ENCODE data around the gene CFLAR.

The CFLAR gene

DNA sequence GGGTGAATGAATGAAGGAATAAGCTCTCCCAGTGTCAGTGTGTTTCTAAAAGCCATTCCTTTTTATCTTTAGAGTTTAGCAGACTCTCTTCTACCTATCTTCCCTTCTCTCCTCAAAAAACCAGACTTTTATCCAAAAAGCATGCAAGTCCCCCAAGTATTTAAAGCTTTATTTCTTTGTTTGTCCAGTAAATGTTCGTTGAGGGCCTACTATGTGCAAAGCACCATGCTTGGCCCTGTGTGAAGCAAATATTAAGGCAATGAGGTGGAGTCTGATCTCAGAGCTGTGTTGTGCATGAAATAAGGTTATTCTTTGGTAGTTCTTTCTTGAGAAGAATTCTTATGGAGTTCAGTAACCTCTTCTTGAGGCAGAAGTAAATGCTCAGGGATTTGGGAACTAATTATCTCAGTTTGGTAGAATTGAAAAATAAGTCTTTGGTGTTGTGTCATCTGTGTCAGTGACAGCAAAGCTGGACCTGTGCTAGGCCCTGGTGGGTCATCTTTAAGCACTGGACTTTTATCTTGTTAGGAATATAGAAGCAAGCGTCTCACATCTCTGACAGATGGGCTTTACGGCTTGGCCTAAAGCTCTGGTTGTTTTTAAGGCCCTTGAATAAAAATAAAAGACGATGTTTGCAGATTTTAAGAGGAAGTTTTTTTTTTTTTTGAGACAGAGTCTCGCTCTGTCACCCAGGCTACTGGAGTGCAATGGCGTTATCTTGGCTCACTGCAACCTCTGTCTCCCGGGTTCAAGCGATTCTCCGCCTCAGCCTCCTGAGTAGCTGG, 38.8 kb downstream of the CFLAR start:
- TF ChIP-seq, protein P1, sequence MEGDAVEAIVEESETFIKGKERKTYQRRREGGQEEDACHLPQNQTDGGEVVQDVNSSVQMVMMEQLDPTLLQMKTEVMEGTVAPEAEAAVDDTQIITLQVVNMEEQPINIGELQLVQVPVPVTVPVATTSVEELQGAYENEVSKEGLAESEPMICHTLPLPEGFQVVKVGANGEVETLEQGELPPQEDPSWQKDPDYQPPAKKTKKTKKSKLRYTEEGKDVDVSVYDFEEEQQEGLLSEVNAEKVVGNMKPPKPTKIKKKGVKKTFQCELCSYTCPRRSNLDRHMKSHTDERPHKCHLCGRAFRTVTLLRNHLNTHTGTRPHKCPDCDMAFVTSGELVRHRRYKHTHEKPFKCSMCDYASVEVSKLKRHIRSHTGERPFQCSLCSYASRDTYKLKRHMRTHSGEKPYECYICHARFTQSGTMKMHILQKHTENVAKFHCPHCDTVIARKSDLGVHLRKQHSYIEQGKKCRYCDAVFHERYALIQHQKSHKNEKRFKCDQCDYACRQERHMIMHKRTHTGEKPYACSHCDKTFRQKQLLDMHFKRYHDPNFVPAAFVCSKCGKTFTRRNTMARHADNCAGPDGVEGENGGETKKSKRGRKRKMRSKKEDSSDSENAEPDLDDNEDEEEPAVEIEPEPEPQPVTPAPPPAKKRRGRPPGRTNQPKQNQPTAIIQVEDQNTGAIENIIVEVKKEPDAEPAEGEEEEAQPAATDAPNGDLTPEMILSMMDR (IDR thresholded peaks at IDR 0.05; ENCODE audit: borderline replicate concordance, insufficient read depth, low read depth, low read length), result no peak
- H3K4me3 ChIP-seq (ENCODE audit: low read depth, low read length), result no peak overlapping the region

DNA sequence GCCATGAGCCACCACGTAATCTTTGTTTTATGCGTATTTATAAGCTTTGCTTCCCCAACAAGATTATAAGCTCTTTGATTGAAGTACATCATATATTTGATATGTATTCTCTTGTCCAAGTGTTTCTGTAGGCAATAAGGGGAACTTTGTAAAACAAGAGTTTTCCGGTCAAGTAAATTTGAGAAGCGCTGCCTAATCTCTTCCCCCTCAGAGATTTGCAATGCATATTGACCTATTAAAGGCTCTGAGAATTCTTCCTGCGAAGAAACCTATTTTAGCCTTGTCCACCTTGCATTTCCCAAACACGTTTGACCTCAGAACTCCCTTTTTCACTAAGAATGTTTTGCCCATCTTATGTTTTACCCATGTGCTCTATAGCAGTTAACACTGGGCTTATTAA, 40.1 kb downstream of the CFLAR start:
- TF ChIP-seq, protein P1 (IDR thresholded peaks at IDR 0.05; ENCODE audit: borderline replicate concordance, insufficient read depth, low read depth, low read length), result no peak
- no peak overlapping the region for H3K4me3 ChIP-seq (ENCODE audit: low read depth, low read length)

DNA sequence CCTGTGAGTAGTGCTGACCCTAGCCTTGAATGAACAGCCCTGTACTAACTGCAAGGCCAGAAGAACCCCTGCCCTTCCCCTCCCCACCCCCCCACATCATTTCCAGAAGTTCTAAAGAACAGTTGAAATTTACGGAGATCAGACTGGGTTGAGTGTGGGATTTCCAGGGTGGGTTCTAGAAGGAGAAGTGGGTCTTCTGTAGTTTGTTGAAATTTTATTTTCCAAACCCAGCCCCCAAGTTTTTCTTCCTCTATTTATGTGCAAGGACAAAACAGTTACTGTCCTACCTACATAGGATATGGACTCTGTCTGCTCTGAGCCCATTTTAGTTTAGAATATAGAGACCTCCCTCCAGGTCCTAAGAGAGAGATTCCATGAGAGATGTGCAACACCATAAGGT, 40.7 kb downstream of the CFLAR start:
- TF ChIP-seq, protein P1 (IDR thresholded peaks at IDR 0.05; ENCODE audit: borderline replicate concordance, insufficient read depth, low read depth, low read length), result no peak
- no peak overlapping the region for H3K4me3 ChIP-seq (ENCODE audit: low read depth, low read length)

DNA sequence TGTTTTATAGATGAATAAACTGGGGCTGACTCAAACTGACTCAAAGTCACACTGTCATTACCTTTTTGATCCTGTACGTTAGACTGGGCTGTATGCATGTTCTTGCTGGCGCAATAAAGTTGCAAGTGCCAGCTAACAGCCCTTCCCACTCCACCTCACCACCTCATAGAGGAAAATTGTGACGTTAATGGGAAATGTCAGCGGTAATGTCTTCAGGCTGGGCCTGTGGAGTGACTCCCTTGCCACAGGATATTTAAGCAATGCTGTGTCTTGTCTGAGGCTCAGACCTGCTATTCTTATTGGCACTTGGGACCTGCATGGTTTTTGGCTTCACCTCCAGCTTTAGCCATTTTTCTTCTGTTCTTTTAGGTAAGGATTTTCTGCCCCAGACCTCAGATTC, 41.7 kb downstream of the CFLAR start:
- no peak overlapping the region for H3K4me3 ChIP-seq (ENCODE audit: low read depth, low read length)
- TF ChIP-seq, protein P1 (IDR thresholded peaks at IDR 0.05; ENCODE audit: borderline replicate concordance, insufficient read depth, low read depth, low read length), result no peak

DNA sequence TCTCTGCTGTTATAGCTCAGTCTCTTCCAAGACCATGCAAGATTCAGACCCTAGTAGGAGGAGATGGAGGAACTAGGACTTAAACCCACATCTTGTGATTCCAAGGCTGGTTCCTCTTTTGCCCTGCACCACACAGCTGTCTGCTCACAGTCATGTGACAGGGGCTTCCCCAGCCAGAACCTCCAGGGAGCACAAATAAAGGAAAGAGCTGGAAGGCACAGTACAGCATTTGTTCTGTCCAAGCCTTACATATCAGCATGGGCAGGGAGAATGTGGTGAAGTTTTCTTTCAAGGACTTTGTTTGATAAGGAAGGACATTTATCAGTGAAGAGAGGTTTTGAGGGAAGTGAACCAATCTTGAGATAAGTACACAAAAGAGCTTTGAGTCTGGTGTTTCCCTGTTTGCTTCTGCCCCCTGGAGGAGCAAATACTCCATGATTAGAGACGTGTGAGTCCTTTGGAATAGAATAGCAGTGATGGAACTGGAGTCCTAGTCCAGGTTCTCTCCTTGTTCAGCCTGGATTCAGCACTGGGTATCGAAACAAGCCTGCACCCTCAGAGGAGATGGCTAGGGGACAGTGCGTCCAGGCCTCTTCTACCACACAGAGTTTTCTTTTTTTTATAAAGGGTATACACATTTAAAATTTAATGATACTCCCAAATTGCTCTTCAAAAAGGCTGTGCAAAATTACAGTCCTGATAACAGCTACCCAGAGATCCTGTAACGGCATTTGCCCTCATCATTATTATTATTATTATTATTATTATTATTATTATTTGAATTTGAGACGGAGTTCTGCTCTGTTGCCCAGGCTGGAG, 42.4 kb downstream of the CFLAR start:
- TF ChIP-seq, protein P1 (IDR thresholded peaks at IDR 0.05; ENCODE audit: borderline replicate concordance, insufficient read depth, low read depth, low read length), result peak; percentile 70
- H3K4me3 ChIP-seq (ENCODE audit: low read depth, low read length), result no peak overlapping the region

DNA sequence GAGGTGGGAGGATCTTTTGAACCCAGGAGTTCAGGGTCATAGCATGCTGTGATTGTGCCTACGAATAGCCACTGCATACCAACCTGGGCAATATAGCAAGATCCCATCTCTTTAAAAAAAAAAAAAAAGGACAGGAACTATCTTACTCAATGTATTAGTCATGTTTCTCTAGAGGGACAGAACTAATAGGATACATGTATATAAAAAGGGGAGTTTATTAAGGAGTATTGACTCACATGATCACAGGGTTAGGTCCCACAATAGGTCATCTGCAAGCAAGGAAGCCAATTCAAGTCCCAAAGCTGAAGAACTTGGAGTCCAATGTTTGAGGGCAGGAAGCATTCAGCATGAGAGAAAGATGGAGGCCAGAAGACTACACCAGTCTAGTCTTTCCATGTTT, 48.2 kb downstream of the CFLAR start:
- TF ChIP-seq, protein P1 (IDR thresholded peaks at IDR 0.05; ENCODE audit: borderline replicate concordance, insufficient read depth, low read depth, low read length), result no peak
- no peak overlapping the region for H3K4me3 ChIP-seq (ENCODE audit: low read depth, low read length)

Measured in GM12875 (cell line).